GM18505 (cell line): ENCODE data around the gene CCL26.
"Not testable (repeated sequence)": the region's sequence is repeated elsewhere in the genome, so short reads cannot be mapped to it uniquely, and the experiment has no call there.

Source experiments
- ATAC-seq: cut with Tn5 transposase; IDR thresholded peaks from one replicate; pipeline ENCODE4 v1.9.1; 2021; ENCODE audit not compliant: unreplicated experiment
- POLR2A ChIP-seq: IDR thresholded peaks from 4 replicates; pipeline ENCODE4 v1.6.1; 2011; ENCODE audit warnings: borderline replicate concordance; ENCODE audit not compliant: insufficient read depth, insufficient read length; ENCODE audit errors: extremely low read depth

The CCL26 gene

DNA sequence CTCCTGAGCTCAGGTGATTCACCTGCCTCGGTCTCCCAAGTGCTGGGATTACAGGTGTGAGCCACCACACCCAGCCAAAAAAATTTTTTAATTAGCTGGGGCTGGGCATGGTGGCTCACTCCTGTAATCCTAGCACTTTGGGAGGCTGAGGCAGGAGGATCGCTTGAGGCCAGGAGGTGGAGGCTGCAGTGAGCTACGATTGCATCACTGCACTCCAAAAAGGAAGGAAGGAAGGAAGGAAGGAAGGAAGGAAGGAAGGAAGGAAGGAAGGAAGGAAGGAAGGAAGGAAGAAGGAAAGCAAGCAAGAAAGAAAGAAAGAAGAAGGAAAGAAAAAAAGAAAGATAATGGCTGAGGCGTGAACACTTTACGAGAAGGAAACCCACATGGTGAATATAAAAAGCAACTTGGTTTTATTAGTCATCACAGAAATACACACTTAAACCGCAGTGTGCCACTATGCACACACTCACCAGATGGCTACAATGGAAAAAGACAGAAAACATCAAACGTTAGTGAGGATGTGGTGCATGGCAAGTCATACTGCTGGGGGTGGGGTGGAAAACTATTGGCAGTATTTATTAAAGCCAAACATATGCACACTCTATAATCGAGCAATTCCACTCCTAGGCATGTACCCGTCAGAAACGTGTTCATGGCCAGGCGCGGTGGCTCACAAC lies 4.4 kb upstream of the CCL26 start:
- TF ChIP-seq POLR2A, result no peak
- ATAC-seq, result no peak

DNA sequence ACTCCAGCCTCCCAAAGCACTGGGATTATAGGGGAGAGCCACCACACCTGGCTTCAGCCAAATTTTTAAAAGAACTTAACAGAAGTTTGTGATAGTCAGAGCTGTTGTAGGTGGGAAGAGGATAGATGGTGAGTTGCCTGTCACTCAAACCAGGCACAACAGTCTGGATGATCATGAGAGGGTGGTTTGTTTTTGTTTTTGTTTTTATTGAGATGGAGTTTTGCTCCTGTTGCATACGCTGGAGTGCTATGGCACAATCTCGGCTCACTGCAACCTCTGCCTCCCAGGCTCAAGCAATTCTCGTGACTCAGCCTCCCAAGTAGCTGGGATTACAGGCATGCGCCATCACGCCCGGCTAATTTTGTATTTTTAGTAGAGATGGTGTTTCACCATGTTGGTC lies 1.9 kb upstream of the CCL26 start:
- ATAC-seq, result not testable (repeated sequence)

DNA sequence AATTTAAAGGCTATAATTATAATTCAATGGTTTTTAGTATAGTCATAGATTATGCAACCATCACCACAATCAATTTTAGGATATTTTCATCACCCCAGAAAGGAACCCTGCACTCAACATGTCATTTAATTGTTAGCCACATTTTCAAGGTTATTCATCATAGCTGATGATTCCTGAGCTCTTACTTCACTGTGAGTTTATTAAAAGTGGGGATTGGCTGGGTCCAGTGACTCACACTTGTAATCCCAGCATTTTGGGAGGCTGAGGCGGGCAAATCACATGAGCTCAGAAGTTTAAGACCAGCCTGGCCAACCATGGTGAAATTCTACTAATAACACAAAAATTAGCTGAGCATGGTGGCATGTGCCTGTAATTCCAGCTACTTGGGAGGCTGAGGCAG lies 787 bp downstream of the CCL26 start:
- ATAC-seq, result no peak
- TF ChIP-seq POLR2A, result no peak

DNA sequence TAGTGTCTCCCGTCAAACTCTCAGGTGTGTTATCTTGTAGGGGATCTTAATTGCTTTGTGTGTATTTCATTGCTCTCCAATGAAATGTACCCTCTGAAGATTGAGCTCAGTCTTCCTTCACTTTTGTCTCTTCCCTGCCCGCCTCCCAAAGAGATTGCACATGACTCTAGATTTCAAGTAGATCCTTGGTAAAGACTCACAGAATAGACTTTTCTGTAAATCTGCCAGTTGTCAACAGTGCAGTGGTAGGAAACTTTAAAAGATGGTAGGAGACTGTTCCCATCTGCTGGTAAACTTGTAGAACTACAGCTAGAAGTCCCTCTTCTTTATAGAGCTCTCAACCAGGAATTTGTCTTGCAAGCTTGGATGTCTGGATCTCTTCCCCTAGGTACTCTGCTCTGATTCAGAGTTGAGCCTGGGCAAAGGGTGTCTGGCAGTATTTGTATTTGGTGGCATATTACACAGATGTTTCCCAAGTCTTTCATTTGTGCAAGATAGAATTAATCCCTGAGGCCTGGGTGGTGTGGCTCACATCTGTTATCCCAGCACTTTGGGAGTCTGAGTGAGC lies 9.6 kb downstream of the CCL26 start:
- ATAC-seq, result no peak
- no peak for TF ChIP-seq POLR2A

DNA sequence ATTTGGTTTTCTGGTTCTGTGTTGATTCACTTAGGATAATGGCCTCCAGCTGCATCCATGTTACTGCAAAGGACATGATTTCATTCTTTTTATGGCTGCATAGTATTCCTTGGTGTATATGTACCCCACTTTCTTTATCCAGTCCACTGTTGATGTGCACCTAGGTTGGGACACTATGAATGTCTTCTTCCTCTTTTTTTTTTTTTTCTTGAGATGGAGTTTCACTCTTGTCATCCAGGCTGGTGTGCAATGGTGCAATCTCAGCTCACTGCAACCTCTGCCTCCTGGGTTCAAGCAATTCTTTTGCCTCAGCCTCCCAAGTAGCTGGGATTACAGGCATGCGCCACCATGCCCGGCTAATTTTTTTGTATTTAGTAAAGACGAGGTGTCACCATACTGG lies 10.2 kb downstream of the CCL26 start:
- not testable (repeated sequence) for ATAC-seq

DNA sequence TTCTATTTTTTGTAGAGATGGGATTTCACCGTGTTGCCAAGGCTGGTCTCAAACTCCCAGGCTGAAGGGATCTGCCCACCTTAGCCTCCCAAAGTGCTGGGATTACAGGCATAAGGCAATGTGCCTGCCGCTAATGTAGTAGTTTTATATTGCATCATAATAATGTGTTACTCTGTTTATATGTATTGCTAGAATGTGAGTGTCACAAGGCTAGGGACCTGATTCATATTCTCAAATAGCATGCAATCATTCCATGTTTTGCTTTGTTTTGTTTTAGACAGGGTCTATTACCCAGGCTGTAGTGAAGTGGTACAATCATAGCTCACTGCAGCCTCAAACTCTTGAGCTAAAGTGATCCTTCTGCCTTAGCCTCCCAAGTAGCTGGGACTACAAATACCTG lies 13.5 kb downstream of the CCL26 start:
- ATAC-seq, result no peak
- no peak for TF ChIP-seq POLR2A

DNA sequence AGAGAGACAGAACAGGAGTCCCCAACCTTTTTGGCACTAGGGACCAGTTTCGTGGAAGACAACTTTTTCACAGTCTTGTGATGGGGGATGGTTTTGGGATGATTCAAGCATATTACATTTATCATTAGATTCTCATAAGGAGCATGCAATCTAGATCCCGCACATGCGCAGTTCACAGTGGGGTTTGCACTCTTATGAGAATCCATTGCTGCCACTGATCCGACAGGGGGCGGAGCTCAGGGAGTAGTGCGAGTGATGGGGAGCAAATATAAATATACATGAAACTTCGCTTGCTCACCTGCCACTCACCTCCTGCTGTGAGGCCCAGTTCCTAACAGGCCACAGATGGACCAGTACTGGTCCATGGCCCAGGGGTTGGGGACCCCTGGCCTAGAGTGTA lies 14.2 kb downstream of the CCL26 start:
- no peak for ATAC-seq
- no peak for TF ChIP-seq POLR2A

DNA sequence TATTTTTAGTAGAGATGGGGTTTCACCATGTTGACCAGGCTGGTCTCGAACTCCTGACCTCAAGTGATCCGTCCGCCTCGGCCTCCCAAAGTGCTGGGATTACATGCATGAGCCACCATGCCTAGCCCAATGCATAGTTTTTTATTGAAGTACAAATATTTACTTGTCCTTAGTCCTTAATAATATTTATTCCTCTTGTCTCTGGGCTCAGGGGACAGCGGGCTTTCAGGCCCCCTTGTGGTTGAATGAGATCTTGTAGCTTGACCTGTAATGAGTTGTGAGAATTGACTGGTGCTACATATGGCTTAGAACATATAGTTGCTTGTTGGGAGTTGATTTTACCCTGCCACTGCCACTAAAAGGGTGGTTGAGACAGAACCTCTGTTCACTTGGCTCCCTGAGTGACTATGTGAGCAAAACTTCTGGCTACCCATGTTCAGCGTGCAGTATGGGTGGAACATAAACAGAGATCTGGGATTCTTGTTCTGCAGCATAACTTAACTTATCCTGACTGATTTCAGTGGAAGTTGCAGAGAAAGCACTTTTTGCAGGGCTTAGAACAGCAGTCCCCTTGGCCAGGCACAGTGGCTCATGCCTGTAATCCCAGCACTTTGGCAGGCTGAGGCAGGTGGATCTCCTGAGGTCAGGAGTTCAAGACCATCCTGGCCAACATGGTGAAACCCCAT lies 14.9 kb downstream of the CCL26 start:
- no peak for ATAC-seq

DNA sequence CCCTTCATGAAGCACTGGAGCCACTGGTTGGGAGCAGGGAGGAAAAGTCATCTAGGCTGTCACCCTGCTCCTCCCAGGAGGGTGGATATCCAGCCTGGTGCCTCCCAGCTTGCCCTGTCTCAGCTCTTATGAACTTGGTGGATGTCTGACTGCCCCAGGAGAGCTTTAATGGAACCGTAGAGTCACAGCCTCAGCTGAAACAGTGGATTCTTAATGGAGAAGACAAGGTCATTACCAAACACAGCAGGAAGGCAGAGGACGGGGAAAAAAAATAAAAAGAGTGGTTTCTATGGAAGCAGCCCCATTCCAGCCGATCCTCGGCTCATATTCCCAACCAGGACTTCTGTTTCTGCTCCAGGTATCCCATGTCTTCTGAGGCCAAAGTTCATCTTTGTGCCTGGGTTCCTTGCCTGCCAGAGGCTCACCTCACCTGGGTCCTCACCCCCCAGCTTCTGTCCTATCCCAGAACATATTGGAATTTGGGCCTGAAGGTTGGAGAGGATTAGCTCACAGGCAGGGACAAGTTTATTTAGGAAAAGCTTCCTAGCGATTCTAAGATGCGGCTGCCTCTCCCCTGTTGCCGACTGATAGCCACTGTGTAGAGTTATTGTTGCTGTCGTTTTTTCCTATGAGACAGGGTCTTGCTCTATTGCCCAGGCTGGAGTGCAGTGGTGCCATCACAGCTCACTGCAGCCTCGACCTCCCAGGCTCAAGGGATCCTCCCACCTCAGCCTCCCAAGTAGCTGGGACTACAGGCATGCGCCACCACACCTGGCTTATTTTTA lies 15.6 kb downstream of the CCL26 start:
- TF ChIP-seq POLR2A, result no peak
- no peak for ATAC-seq

More for the DNA sequence above, 14.9 kb downstream of the CCL26 start:
- TF ChIP-seq POLR2A, result no peak

DNA sequence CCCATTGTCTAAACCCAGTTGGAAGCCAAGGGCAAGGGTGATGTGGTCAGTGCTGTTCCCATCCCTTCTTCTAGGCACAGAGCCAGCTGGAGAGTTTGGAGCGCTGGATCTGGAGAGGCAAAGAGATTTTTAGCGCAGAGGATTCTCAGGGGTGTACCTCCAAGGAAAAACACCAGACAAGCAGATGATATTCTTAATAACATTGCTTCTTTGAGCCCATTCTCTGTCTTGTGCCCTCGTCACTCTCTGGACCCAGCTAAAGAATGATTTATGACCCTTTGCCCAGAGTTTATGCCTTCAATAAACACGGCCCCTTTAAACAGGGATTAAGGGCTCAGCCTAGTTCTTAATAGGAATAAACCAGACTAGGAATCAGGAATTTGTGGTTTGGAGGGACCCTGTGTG lies 28.6 kb downstream of the CCL26 start:
- no peak for ATAC-seq
- no peak for TF ChIP-seq POLR2A

DNA sequence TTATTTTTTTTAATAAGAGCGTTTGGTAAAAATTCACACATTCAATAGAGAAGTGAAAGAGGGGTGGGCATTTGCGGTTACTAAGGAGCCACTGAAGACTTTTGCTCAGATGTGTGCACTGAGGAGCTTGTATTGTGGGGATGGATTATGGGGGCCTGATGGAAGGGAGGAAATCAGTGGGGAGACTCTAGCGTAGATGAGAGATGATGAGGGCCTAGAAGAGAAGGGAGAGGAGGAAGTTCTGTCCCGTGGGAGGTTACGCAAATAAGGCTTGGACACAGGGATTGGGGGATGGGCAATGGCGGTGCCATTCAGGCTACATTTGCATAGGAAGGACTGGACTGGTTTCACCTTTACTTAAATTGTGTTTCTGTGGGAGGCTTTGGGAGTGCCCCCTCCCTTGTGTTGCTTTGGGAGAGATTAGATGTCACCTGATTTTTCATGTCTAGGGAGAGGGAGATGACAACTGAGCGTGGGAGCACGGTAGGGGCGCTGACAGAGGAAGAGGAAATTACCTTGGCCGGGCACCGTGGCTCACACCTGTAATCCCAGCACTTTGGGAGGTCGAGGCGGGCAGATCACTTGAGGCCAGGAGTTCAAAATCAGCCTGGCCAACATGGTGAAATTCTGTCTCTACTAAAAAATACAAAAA lies 31.0 kb downstream of the CCL26 start:
- ATAC-seq, result no peak
- TF ChIP-seq POLR2A, result no peak

DNA sequence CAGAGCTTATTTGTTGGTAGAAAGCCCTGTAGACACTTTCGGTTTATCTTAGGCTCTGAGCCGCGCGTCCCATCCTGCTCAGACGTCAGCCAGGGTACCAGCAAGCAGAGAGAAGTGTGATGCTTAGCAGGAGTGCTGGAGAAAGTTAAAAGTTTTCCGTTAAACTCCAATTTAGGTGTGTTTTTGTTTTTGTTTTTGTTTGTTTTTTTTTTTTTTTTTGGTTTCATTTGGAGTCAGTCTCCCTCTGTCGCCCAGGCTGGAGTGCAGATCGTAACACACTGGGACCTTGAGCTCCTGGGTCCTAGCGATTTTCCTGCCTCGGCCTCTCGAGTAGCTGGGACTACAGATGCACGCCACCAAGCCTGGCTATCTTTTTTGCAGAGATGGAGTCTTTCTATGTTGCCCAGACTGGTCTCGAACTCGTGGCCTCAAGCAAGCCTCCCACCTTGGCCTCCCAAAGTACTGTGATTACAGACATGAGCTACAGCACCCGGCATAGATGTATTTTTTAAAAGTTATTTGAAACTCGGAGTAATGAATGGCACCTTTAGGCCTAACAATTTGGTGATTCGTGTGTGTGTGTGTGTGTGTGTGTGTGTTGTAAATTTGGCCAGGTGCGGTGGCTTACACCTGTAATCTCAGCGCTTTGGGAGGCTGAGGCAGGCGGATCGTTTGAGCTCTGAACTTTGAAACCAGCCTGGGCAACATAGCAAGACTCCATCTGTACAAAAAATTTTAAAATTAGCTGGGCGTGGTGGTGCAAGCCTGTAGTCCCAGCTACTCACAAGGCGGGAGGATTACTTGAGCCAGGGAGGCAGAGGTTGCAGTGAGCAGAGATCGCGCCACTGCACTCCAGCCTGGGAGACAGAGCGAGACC lies 32.0 kb downstream of the CCL26 start:
- no peak for TF ChIP-seq POLR2A
- peak; percentile 20 for ATAC-seq

DNA sequence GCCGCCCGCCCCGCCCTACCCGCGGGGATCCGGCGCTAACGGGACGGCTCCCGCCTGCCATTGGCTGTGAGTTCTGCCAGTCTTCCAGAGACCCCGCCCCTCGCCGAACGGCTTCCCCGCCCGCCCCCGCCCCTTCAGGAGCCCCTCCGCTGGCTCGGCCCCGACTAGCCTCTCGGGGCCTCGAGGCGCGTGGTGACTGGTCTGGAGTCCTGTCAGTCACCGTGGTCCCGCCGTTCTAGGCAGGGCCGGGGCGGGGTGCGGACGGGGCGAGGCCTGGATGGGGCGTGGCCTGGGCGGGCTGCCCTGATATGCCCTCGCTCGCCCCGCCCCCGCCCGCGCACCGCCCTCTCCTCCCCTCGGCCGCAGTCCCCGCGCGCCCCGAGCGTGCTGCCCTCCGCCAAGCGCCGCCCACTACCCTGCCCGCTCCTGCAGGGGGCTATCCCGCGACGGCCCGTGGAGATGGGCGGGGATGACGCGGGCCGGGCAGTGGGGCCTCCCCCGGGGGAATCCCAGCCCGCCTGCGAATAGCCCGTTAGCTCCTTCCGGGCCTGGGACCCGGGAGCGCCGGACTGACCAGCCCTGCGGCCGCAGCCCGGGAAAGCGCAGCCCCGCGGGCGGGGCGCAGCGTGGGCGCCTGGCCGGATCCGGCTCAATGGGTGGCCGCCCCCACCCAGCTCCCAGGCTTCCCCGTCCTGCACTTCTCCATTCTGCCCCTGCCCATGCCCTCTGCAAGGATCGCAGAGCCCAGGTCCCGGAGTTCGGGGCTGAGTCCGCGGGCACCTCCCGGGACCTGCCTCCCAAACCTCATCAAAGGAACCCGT lies 32.8 kb downstream of the CCL26 start:
- ATAC-seq, result peak; percentile 91
- TF ChIP-seq POLR2A, result peak; percentile 54
